PFSK-1 (cell line): ENCODE measurements around the gene MEF2D.

Source experiments
- FOXP2 ChIP-seq: optimal IDR thresholded peaks from 2 replicates; pipeline ENCODE3; 2011; ENCODE audit warnings: borderline replicate concordance, control low read depth, inconsistent platforms; ENCODE audit not compliant: insufficient read depth; ENCODE audit errors: extremely low read length, extremely low read depth
- POLR2AphosphoS5 ChIP-seq: IDR thresholded peaks from 2 replicates; pipeline ENCODE4 v1.6.1; 2012; ENCODE audit warnings: low read depth, mild to moderate bottlenecking, control low read depth, low read length, moderate library complexity
- SIN3A ChIP-seq: IDR thresholded peaks from 2 replicates; pipeline ENCODE4 v1.6.1; 2012; ENCODE audit warnings: mild to moderate bottlenecking, low read length, moderate library complexity, borderline replicate concordance; ENCODE audit not compliant: insufficient read depth
- TAF1 ChIP-seq: IDR thresholded peaks from 2 replicates; pipeline ENCODE4 v1.6.1; 2012; ENCODE audit warnings: low read length, control low read depth, borderline replicate concordance; ENCODE audit not compliant: insufficient read depth
- TF ChIP-seq, protein P1 (sequence below), 2 experiments: IDR thresholded peaks; 2 replicates each; pipeline versions ENCODE4 v1.6.1 to v1.8.0; 2011 to 2012; ENCODE audit warnings: low read depth in 2 of 2, low read length in 2 of 2, control low read depth in 1 of 2, inconsistent platforms in 1 of 2, mild to moderate bottlenecking in 1 of 2, moderate library complexity in 1 of 2; ENCODE audit not compliant: insufficient read depth in 1 of 2

Gene MEF2D

DNA sequence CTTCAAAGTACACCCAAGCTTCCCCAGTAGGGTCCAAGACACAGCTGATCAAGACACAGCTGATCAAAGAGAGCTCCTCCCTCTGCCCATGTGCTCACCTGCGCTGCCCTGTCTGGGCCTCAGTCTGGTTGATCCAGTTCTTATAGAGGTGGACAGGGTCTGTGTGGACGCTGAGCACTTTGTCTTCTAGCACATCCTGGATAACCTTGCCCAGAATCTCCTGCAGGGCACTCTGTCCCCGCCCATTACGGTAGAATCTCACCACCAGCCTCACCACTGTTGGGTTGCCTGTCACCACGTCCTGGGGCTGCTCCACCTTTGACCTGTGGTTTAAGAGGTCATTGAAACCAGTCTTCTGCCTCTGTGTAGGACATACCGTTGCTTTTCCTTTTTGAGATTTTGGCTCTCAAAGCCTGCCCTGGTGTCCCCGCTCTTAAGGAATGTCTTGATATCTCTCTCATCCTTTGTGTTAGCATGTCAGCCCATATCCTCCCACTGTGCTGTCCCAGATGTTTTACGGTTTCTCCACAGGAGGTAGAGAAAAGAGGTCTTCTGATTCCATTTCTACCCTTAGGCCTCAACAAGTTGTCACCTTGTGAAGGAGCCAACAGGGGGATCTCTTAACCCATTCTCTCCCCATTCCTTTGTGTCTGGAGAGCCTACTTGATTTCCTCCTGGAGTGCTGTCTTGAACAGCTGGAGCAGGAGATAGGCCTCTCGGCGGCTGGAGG lies 38.3 kb upstream of the MEF2D start:
- TF ChIP-seq, protein P1, sequence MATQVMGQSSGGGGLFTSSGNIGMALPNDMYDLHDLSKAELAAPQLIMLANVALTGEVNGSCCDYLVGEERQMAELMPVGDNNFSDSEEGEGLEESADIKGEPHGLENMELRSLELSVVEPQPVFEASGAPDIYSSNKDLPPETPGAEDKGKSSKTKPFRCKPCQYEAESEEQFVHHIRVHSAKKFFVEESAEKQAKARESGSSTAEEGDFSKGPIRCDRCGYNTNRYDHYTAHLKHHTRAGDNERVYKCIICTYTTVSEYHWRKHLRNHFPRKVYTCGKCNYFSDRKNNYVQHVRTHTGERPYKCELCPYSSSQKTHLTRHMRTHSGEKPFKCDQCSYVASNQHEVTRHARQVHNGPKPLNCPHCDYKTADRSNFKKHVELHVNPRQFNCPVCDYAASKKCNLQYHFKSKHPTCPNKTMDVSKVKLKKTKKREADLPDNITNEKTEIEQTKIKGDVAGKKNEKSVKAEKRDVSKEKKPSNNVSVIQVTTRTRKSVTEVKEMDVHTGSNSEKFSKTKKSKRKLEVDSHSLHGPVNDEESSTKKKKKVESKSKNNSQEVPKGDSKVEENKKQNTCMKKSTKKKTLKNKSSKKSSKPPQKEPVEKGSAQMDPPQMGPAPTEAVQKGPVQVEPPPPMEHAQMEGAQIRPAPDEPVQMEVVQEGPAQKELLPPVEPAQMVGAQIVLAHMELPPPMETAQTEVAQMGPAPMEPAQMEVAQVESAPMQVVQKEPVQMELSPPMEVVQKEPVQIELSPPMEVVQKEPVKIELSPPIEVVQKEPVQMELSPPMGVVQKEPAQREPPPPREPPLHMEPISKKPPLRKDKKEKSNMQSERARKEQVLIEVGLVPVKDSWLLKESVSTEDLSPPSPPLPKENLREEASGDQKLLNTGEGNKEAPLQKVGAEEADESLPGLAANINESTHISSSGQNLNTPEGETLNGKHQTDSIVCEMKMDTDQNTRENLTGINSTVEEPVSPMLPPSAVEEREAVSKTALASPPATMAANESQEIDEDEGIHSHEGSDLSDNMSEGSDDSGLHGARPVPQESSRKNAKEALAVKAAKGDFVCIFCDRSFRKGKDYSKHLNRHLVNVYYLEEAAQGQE (IDR thresholded peaks at IDR 0.05; ENCODE audit: insufficient read depth in 1 of 2, low read depth in 2 of 2, low read length in 2 of 2), result no peak
- no peak for TF ChIP-seq FOXP2
- no peak for TF ChIP-seq SIN3A
- TF ChIP-seq POLR2AphosphoS5, result no peak
- no peak for TF ChIP-seq TAF1

DNA sequence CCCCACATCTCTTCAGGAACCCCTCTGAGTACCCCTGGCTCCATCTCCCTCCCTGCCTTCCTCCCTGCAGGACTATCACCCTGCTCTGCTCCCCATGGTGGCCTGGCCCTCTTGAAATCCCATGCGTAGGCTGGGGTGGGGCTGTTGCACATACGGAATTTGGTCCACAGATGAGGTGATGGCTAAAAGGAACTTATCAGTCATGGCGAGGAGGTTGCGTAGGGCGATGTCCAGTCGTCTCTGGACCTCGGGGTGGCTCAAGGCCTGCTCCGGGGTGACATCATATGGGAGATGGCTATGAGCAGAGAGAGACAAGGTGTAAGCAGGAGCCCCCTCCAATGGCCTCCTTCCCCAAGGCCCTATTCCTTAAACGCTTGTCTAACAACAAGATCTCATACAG lies 36.5 kb upstream of the MEF2D start:
- TF ChIP-seq, protein P1 (IDR thresholded peaks at IDR 0.05; ENCODE audit: insufficient read depth in 1 of 2, low read depth in 2 of 2, low read length in 2 of 2), result no peak
- TF ChIP-seq TAF1, result no peak
- TF ChIP-seq POLR2AphosphoS5, result no peak
- no peak for TF ChIP-seq FOXP2
- no peak for TF ChIP-seq SIN3A

DNA sequence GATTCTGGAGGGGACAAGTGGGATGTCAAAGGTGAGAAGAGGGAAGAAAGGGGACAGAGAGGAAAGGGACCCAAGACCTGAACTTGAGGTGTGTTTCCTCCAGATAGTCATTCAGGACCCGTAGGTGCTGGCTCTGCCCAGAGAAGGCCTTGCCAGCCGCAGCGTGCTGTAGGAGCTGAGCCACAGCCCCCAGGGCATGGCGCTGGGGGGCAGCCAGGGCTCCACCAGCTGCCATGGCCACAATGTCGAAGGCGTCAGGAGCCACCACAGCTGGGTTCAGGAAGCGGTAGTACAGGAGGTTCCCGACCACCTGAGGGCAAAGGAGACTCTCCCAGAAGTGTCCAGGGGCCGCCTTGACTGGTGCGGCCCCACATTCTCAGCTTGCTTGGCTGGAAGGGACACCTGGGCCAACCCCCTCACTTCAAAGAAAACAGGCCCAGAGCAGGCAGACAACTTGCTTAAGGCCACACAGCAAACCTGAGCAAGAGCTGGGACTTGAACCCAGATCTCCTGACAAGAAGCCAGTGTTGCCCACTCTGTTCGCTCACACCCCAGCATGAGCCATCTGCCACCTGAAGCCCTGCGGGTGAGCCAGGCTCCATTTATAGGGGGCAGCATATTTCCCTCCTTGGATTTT lies 34.0 kb upstream of the MEF2D start:
- TF ChIP-seq FOXP2 (no peak), POLR2AphosphoS5 (no peak), SIN3A (no peak), TAF1 (no peak)
- TF ChIP-seq, protein P1 (IDR thresholded peaks at IDR 0.05; ENCODE audit: insufficient read depth in 1 of 2, low read depth in 2 of 2, low read length in 2 of 2), result no peak

DNA sequence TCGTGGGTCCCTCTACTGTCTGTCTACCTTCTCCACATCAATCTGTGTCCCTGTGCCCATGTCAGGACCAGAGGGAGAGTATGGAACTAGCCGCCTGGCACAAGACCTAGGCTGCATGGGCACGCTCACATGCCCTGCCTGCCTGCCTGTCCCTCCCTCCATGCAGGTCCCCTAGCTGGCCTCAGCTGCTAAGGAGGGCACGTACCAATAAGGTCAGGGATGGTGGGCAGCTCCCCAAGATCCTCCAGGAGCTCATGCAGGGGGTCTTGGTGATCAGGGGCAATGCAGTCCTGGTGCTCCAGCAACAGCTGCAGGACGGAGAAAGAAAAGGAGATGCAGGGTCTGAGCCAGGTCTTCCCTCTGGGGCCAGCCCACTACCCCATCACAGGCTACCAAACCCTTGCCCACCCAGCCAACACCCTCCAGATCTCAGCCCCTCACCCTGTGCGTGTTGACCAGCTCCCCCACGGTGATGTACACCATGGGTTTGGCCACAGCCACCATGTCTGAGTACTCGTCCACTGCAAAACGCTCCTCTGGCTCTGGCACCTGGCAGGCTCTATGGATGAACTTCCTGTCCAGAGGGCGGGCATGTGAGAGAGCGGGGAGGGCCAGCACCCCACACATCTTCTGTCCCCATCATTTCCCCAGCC lies 33.1 kb upstream of the MEF2D start:
- TF ChIP-seq TAF1 (no peak), POLR2AphosphoS5 (no peak), FOXP2 (no peak), SIN3A (no peak)
- TF ChIP-seq, protein P1 (IDR thresholded peaks at IDR 0.05; ENCODE audit: insufficient read depth in 1 of 2, low read depth in 2 of 2, low read length in 2 of 2), result no peak

DNA sequence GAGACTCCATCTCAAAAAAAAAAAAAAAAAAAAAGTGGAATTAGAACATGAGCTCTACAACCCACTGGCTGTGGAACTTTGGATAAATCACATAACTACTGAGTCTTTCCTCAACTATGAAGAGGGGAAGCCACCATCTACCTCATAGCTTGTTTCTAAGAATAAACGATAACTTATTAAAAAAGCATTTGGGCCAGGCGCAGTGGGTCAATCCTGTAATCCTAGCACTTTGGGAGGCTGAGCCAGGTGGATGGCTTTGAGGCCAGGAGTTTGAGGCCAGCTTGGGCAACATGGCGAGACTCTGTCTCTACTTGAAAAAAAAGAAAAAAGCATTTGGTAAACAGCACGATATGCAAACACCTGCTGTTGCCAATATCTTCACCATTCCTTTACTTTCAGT lies 31.8 kb upstream of the MEF2D start:
- no peak for TF ChIP-seq TAF1
- TF ChIP-seq, protein P1 (IDR thresholded peaks at IDR 0.05; ENCODE audit: insufficient read depth in 1 of 2, low read depth in 2 of 2, low read length in 2 of 2), result no peak
- no peak for TF ChIP-seq FOXP2
- no peak for TF ChIP-seq POLR2AphosphoS5
- no peak for TF ChIP-seq SIN3A
